ENCODE results near the gene HOXA4.

HOXA4 gene

DNA sequence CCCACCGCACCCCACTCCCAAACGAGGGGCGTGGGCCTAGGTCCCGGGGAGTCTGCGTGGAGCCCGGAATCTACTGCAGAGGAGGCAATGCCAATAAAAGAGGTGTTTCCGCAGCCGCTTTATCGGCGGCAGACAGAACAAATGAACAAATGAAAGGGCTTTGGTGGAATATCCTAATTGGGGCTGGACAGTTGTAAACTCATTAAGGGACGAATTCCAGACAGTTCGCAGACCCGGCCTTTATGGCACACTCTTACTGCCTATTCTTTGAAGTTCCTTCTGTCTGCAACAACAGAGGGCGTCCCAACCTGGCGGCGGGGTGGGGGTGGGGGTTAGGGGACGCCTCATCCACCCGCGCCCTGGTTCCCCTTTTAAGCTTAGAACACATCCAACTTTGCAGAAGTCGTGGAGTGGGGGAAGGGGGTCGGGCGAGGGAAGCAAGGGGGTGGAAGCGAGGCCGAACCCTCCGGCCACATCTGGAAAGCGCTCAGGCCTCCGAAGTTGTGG is 30.7 kb upstream of the HOXA4 start:
- Histone ChIP-seq H3K4me2 (ENCODE audit: low read depth, low read length, poor library complexity, severe bottlenecking) (peak overlapping the region; percentile 75), H4K20me1 (ENCODE audit: low read depth, low read length) (no peaks in the 10 kb centered on the region), H3K4me3 (ENCODE audit: insufficient read depth, low read length, poor library complexity, severe bottlenecking) (peak overlapping the region; percentile 56), H3K27me3 (ENCODE audit: low read length) (no peaks in the 10 kb centered on the region), H3F3A (ENCODE audit: insufficient read depth) (peaks cover 19% of the 10 kb centered on the region), H3K9me2 (replicated peaks; ENCODE audit: insufficient read depth, low read length) (no peaks in the 10 kb centered on the region), H3K79me2 (ENCODE audit: insufficient read depth, low read length) (no peaks in the 10 kb centered on the region), H3K9me3 (ENCODE audit: insufficient read depth, low read length) (no peaks in the 10 kb centered on the region), H3K9ac (ENCODE audit: low read length) (peak overlapping the region; percentile 68), H2AFZ (ENCODE audit: low read depth, low read length, severe bottlenecking) (peak overlapping the region; percentile 100), H3K27ac (ENCODE audit: low read depth, low read length) (no peak overlapping the region), H3K36me3 (ENCODE audit: low read length) (no peaks in the 10 kb centered on the region)
- TF ChIP-seq EZH2phosphoT487 (conservative IDR thresholded peaks at IDR 0.05; ENCODE audit: low read length): no peak
- no peak for TF ChIP-seq CTCF (IDR thresholded peaks at IDR 0.05; ENCODE audit: insufficient read depth, low read length, poor library complexity, severe bottlenecking)

- H3K27me3 ChIP-seq (ENCODE audit: low read length): no peaks in the 10 kb centered on the region
- H4K20me1 ChIP-seq (ENCODE audit: low read depth, low read length): no peaks in the 10 kb centered on the region
- H3K79me2 ChIP-seq (ENCODE audit: insufficient read depth, low read length): 0 out of 2 replicates have a peak, but pooled peaks cover under 1% of the 10 kb centered on the region
- no peaks in the 10 kb centered on the region for H3K9me3 ChIP-seq (ENCODE audit: insufficient read depth, low read length)
- peak overlapping the region; percentile 100 for H2AFZ ChIP-seq (ENCODE audit: low read depth, low read length, severe bottlenecking)
- H3K27ac ChIP-seq (ENCODE audit: low read depth, low read length): no peak overlapping the region
- H3K9ac ChIP-seq (ENCODE audit: low read length): peak overlapping the region; percentile 68
- TF ChIP-seq CTCF (IDR thresholded peaks at IDR 0.05; ENCODE audit: insufficient read depth, low read length, poor library complexity, severe bottlenecking) (peak; percentile 98), EZH2phosphoT487 (conservative IDR thresholded peaks at IDR 0.05; ENCODE audit: low read length) (no peak)
- peak overlapping the region; percentile 75 for H3K4me2 ChIP-seq (ENCODE audit: low read depth, low read length, poor library complexity, severe bottlenecking)
- peak overlapping the region; percentile 56 for H3K4me3 ChIP-seq (ENCODE audit: insufficient read depth, low read length, poor library complexity, severe bottlenecking)
- peaks cover 19% of the 10 kb centered on the region for H3F3A ChIP-seq (ENCODE audit: insufficient read depth)
- H3K36me3 ChIP-seq (ENCODE audit: low read length): no peaks in the 10 kb centered on the region
- H3K9me2 ChIP-seq (replicated peaks; ENCODE audit: insufficient read depth, low read length): no peaks in the 10 kb centered on the region
Observed at GRCh38 chr7:27160546-27161213, 30.1 kb upstream of the HOXA4 start.

DNA sequence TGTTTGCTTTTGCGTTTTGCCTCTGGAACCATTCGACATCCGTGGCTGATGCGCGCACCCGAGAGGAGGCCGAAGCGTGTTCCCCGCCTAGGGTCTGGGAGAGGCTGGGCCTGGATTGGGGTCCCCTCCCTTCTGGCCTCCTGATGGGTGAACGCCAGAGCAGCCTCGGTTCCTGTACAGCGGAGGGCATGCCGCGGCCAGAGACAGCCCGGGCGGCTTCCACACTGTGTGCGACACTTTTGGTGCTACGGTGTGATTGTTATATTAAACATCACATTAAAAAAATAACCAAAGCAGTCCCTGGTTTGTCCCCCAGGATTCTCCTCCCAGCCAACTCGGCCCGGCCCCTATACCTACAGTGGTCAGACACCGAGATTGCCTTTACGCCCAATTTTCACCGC is 29.6 kb upstream of the HOXA4 start:
- no peaks in the 10 kb centered on the region for H3K9me2 ChIP-seq (replicated peaks; ENCODE audit: insufficient read depth, low read length)
- no peaks in the 10 kb centered on the region for H4K20me1 ChIP-seq (ENCODE audit: low read depth, low read length)
- peak overlapping the region; percentile 100 for H2AFZ ChIP-seq (ENCODE audit: low read depth, low read length, severe bottlenecking)
- H3F3A ChIP-seq (ENCODE audit: insufficient read depth): peaks cover 19% of the 10 kb centered on the region
- no peaks in the 10 kb centered on the region for H3K9me3 ChIP-seq (ENCODE audit: insufficient read depth, low read length)
- H3K79me2 ChIP-seq (ENCODE audit: insufficient read depth, low read length): 0 out of 2 replicates have a peak, but pooled peaks cover 4% of the 10 kb centered on the region
- peak overlapping the region; percentile 68 for H3K9ac ChIP-seq (ENCODE audit: low read length)
- peak overlapping the region; percentile 56 for H3K4me3 ChIP-seq (ENCODE audit: insufficient read depth, low read length, poor library complexity, severe bottlenecking)
- H3K27ac ChIP-seq (ENCODE audit: low read depth, low read length): no peak overlapping the region
- H3K4me2 ChIP-seq (ENCODE audit: low read depth, low read length, poor library complexity, severe bottlenecking): peak overlapping the region; percentile 75
- H3K36me3 ChIP-seq (ENCODE audit: low read length): no peaks in the 10 kb centered on the region
- TF ChIP-seq CTCF (IDR thresholded peaks at IDR 0.05; ENCODE audit: insufficient read depth, low read length, poor library complexity, severe bottlenecking): no peak
- no peak for TF ChIP-seq EZH2phosphoT487 (conservative IDR thresholded peaks at IDR 0.05; ENCODE audit: low read length)
- no peaks in the 10 kb centered on the region for H3K27me3 ChIP-seq (ENCODE audit: low read length)

All from SU-DHL-6 (cell line).